Measurements from ENCODE around the gene CDC5L. TPM values are rescaled to one million over a fixed set of nuclear protein-coding genes. Genes with fewer than 3 reads are reported as not detected.

CDC5L gene
- total RNA-seq, 2 donors from 2014 or later, result 16.4 to 16.5 TPM

- DNase-seq (ENCODE audit: low spot score), result no peak
- Histone ChIP-seq H3K4me1 (peaks cover 0 to 31% of the 10 kb centered on the region in 2 donors), H3K9me3 (no peaks in the 10 kb centered on the region), H3K27me3 (no peaks in the 10 kb centered on the region), H3K27ac (no peak overlapping the region), H3K4me3 (peak overlapping the region in 1 of 2 donors; percentile 92), H3K36me3 (peaks cover 31% of the 10 kb centered on the region)
- no peak for TF ChIP-seq CTCF (IDR thresholded peaks at IDR 0.05)
Observed at GRCh38 chr6:44388887-44389286, 1.4 kb downstream of the CDC5L start.

GRCh38 chr6:44390158-44390683 lies 2.7 kb downstream of the CDC5L start:
- Histone ChIP-seq H3K36me3 (peaks cover 43% of the 10 kb centered on the region), H3K4me1 (peaks cover 0 to 31% of the 10 kb centered on the region in 2 donors), H3K27me3 (no peaks in the 10 kb centered on the region), H3K4me3 (no peak overlapping the region), H3K27ac (no peak overlapping the region), H3K9me3 (no peaks in the 10 kb centered on the region)
- no peak for DNase-seq (ENCODE audit: low spot score)
- TF ChIP-seq CTCF (IDR thresholded peaks at IDR 0.05), result no peak

- no peak for TF ChIP-seq CTCF (IDR thresholded peaks at IDR 0.05)
- H3K27me3 ChIP-seq, result no peaks in the 10 kb centered on the region
- DNase-seq (ENCODE audit: low spot score), result no peak
- H3K9me3 ChIP-seq, result no peaks in the 10 kb centered on the region
- no peak overlapping the region for H3K4me3 ChIP-seq
- H3K27ac ChIP-seq, result no peak overlapping the region
- peaks cover 74% of the 10 kb centered on the region for H3K36me3 ChIP-seq
- peaks cover 0 to 17% of the 10 kb centered on the region in 2 donors for H3K4me1 ChIP-seq
Observed at GRCh38 chr6:44395501-44395900, 8.0 kb downstream of the CDC5L start.

GRCh38 chr6:44396968-44397367 lies 9.5 kb downstream of the CDC5L start:
- H3K4me1 ChIP-seq, result peaks cover 0 to 26% of the 10 kb centered on the region in 2 donors
- no peak overlapping the region for H3K4me3 ChIP-seq
- H3K27ac ChIP-seq, result peak overlapping the region; percentile 32
- no peak for TF ChIP-seq CTCF (IDR thresholded peaks at IDR 0.05)
- H3K9me3 ChIP-seq, result no peaks in the 10 kb centered on the region
- no peaks in the 10 kb centered on the region for H3K27me3 ChIP-seq
- no peak for DNase-seq (ENCODE audit: low spot score)
- H3K36me3 ChIP-seq, result peaks cover 66% of the 10 kb centered on the region

GRCh38 chr6:44397424-44398164 lies 10.1 kb downstream of the CDC5L start:
- TF ChIP-seq CTCF (IDR thresholded peaks at IDR 0.05), result no peak
- H3K4me1 ChIP-seq, result peaks cover 0 to 26% of the 10 kb centered on the region in 2 donors
- no peak overlapping the region for H3K4me3 ChIP-seq
- H3K27ac ChIP-seq, result peak overlapping the region; percentile 32
- no peaks in the 10 kb centered on the region for H3K27me3 ChIP-seq
- no peaks in the 10 kb centered on the region for H3K9me3 ChIP-seq
- no peak for DNase-seq (ENCODE audit: low spot score)
- H3K36me3 ChIP-seq, result peaks cover 60% of the 10 kb centered on the region

All from right atrium auricular region (tissue), 2 donors.